ENCODE measurements around the gene ABCC6. TPM values are rescaled to one million over a fixed set of nuclear protein-coding genes. Genes with fewer than 3 reads are reported as not detected.

ABCC6 gene
- total and polyA plus RNA-seq, 4 donors: 50.6 to 162 (median 95.9) TPM

- H3K36me3 ChIP-seq (ENCODE audit: control insufficient read depth in 4 of 4, insufficient read depth in 3 of 4, low read depth in 1 of 4, low read length in 3 of 4): peaks cover 7 to 70% (median 61%) of the 10 kb centered on the region in 4 donors
- H3K27ac ChIP-seq (ENCODE audit: low read depth in 1 of 2, low read length in 2 of 2): no peak overlapping the region
- WGBS: 89% methylated on average over 4 of the region's 4 CpGs
- H3K4me3 ChIP-seq (ENCODE audit: low read depth in 1 of 3, low read length in 3 of 3): no peak overlapping the region
- DNase-seq (ENCODE audit: low spot score): no peak
- H3K9me3 ChIP-seq (ENCODE audit: control insufficient read depth in 4 of 4, low read length in 3 of 4): no peaks in the 10 kb centered on the region
- TF ChIP-seq NR2F2 (IDR thresholded peaks at IDR 0.05) (no peak), CTCF (IDR thresholded peaks at IDR 0.05; ENCODE audit: low read depth, low read length, missing input control) (no peak), HNF4A (conservative IDR thresholded peaks at IDR 0.05) (no peak), EGR1 (IDR thresholded peaks at IDR 0.05; ENCODE audit: low read depth in 2 of 2) (no peak), SP1 (IDR thresholded peaks at IDR 0.05) (no peak), FOXA1 (IDR thresholded peaks at IDR 0.05) (no peak), YY1 (IDR thresholded peaks at IDR 0.05) (no peak), TAF1 (conservative IDR thresholded peaks at IDR 0.05) (no peak), ZBTB33 (IDR thresholded peaks at IDR 0.05) (no peak), ATF3 (IDR thresholded peaks at IDR 0.05) (no peak)
- peaks cover 0 to 7% (median 2%) of the 10 kb centered on the region in 4 donors for H3K4me1 ChIP-seq (ENCODE audit: control insufficient read depth in 4 of 4, insufficient read depth in 4 of 4, low read length in 3 of 4)
- H3K9ac ChIP-seq (ENCODE audit: low read depth in 1 of 2, low read length in 2 of 2): no peak overlapping the region
- H3K27me3 ChIP-seq (ENCODE audit: control insufficient read depth in 4 of 4, insufficient read depth in 4 of 4, low read length in 3 of 4): no peaks in the 10 kb centered on the region
Measured at GRCh38 chr16:16172991-16173390, 50.3 kb downstream of the ABCC6 start.

GRCh38 chr16:16171332-16171919, 51.9 kb downstream of the ABCC6 start:
- Histone ChIP-seq H3K9ac (ENCODE audit: low read depth in 1 of 2, low read length in 2 of 2) (no peak overlapping the region), H3K27ac (ENCODE audit: low read depth in 1 of 2, low read length in 2 of 2) (no peak overlapping the region), H3K4me3 (ENCODE audit: low read depth in 1 of 3, low read length in 3 of 3) (no peak overlapping the region), H3K4me1 (ENCODE audit: control insufficient read depth in 4 of 4, insufficient read depth in 4 of 4, low read length in 3 of 4) (peaks cover 0 to 7% (median 2%) of the 10 kb centered on the region in 4 donors), H3K27me3 (ENCODE audit: control insufficient read depth in 4 of 4, insufficient read depth in 4 of 4, low read length in 3 of 4) (no peaks in the 10 kb centered on the region), H3K9me3 (ENCODE audit: control insufficient read depth in 4 of 4, low read length in 3 of 4) (no peaks in the 10 kb centered on the region), H3K36me3 (ENCODE audit: control insufficient read depth in 4 of 4, insufficient read depth in 3 of 4, low read depth in 1 of 4, low read length in 3 of 4) (peaks cover 7 to 69% (median 57%) of the 10 kb centered on the region in 4 donors)
- TF ChIP-seq REST (IDR thresholded peaks at IDR 0.05): no peak
- no peak for TF ChIP-seq SP1 (IDR thresholded peaks at IDR 0.05)
- no peak for TF ChIP-seq ATF3 (IDR thresholded peaks at IDR 0.05)
- no peak for TF ChIP-seq YY1 (IDR thresholded peaks at IDR 0.05)
- no peak for TF ChIP-seq EGR1 (IDR thresholded peaks at IDR 0.05; ENCODE audit: low read depth in 2 of 2)
- TF ChIP-seq RAD21 (IDR thresholded peaks at IDR 0.05): no peak
- no peak for TF ChIP-seq RXRA (IDR thresholded peaks at IDR 0.05)
- TF ChIP-seq NR2F2 (IDR thresholded peaks at IDR 0.05): no peak
- no peak for TF ChIP-seq HNF4G (IDR thresholded peaks at IDR 0.05)
- TF ChIP-seq HNF4A (conservative IDR thresholded peaks at IDR 0.05): no peak
- TF ChIP-seq TAF1 (conservative IDR thresholded peaks at IDR 0.05): no peak
- TF ChIP-seq ZBTB33 (IDR thresholded peaks at IDR 0.05): no peak
- no peak for TF ChIP-seq FOXA2 (IDR thresholded peaks at IDR 0.05)
- TF ChIP-seq CTCF (IDR thresholded peaks at IDR 0.05; ENCODE audit: low read depth, low read length, missing input control): no peak
- TF ChIP-seq GABPA (IDR thresholded peaks at IDR 0.05 in 1 of 2, conservative IDR thresholded peaks at IDR 0.05 in 1 of 2): no peak
- TF ChIP-seq MAX (IDR thresholded peaks at IDR 0.05): no peak
- no peak for TF ChIP-seq FOXA1 (IDR thresholded peaks at IDR 0.05)
- TF ChIP-seq JUND (IDR thresholded peaks at IDR 0.05): no peak
- 93% methylated on average over 4 of the region's 4 CpGs for WGBS
- DNase-seq (ENCODE audit: low spot score): no peak
